Neural cell (in vitro differentiated cells): ENCODE measurements around the gene MCAM. TPM values are rescaled to one million over a fixed set of nuclear protein-coding genes. Genes with fewer than 3 reads are reported as not detected.
A peak's percentile ranks its signal among the peaks of the same experiment; 100 is the strongest.

Experiments used
- H2AFZ ChIP-seq: fragments of 200-600, 300-800 bp; sonication (generic), shearing (Covaris generic); 2 replicates; pipeline ENCODE4 v1.6.0; 2014; ENCODE audit warnings: low read depth, mild to moderate bottlenecking, antibody characterized with exemption, low read length, moderate library complexity
- H3F3A ChIP-seq: fragments of 200-600 bp; shearing (Covaris generic); 2 replicates; pipeline ENCODE4 v1.6.1; 2016; ENCODE audit warnings: mild to moderate bottlenecking, moderate library complexity, mixed read lengths, antibody characterized with exemption, low read length; ENCODE audit not compliant: insufficient read depth, poor library complexity, severe bottlenecking
- H3K27ac ChIP-seq: fragments of 200-600, 300-800 bp; sonication (generic), shearing (Covaris generic); 2 replicates; pipeline ENCODE4 v1.5.1; 2014; ENCODE audit warnings: mild to moderate bottlenecking, low read length, moderate library complexity
- H3K27me3 ChIP-seq: fragments of 300-800, 200-600 bp; sonication (generic), shearing (Covaris generic); 2 replicates; pipeline ENCODE4 v1.6.0; 2014; ENCODE audit warnings: mild to moderate bottlenecking, low read depth, low read length, moderate library complexity; ENCODE audit not compliant: insufficient read depth
- H3K36me3 ChIP-seq: fragments of 300-800, 200-600 bp; sonication (generic), shearing (Covaris generic); 2 replicates; pipeline ENCODE4 v1.5.1; 2014; ENCODE audit warnings: mild to moderate bottlenecking, antibody characterized with exemption, low read length, moderate library complexity; ENCODE audit not compliant: insufficient read depth
- H3K4me2 ChIP-seq: fragments of 300-800, 200-600 bp; sonication (generic), shearing (Covaris generic); 2 replicates; pipeline ENCODE4 v1.6.0; 2014; ENCODE audit warnings: mild to moderate bottlenecking, low read length
- H3K4me3 ChIP-seq: fragments of 300-800, 200-600 bp; sonication (generic), shearing (Covaris generic); 2 replicates; pipeline ENCODE4 v1.5.1; 2014; ENCODE audit warnings: mild to moderate bottlenecking, low read length, moderate library complexity
- H3K79me2 ChIP-seq: fragments of 200-600 bp; shearing (Covaris generic); replicated peaks from 2 replicates; pipeline ENCODE4 v1.6.0; 2014; ENCODE audit warnings: mild to moderate bottlenecking, low read length, moderate library complexity; ENCODE audit not compliant: insufficient read depth
- H3K9ac ChIP-seq: fragments of 300-800, 200-600 bp; sonication (generic), shearing (Covaris generic); 2 replicates; pipeline ENCODE4 v1.6.1; 2016; ENCODE audit warnings: mild to moderate bottlenecking, low read length, mixed read lengths
- H3K9me2 ChIP-seq: fragments of 200-600 bp; shearing (Covaris generic); 2 replicates; pipeline ENCODE4 v1.6.1; 2016; ENCODE audit warnings: mild to moderate bottlenecking, low read length, mixed read lengths; ENCODE audit not compliant: insufficient read depth
- H3K9me3 ChIP-seq: fragments of 200-600, 300-800 bp; sonication (generic), shearing (Covaris generic); 2 replicates; pipeline ENCODE4 v1.6.1; 2016; ENCODE audit warnings: mild to moderate bottlenecking, mixed run types, low read length, moderate library complexity, mixed read lengths
- H4K20me1 ChIP-seq: fragments of 200-600 bp; shearing (Covaris generic); 2 replicates; pipeline ENCODE4 v1.6.1; 2016; ENCODE audit warnings: mild to moderate bottlenecking, mixed run types; ENCODE audit not compliant: insufficient read depth
- EP300 ChIP-seq: fragments of 450-650 bp; conservative IDR thresholded peaks from 2 replicates; pipeline ENCODE4 v1.6.1; 2014; ENCODE audit warnings: antibody characterized with exemption, mild to moderate bottlenecking, moderate library complexity; ENCODE audit not compliant: poor library complexity, severe bottlenecking
- EZH2 ChIP-seq: fragments of 200-600, 300-800 bp; shearing (Covaris generic), sonication (generic); IDR thresholded peaks from 2 replicates; pipeline ENCODE4 v1.6.1; 2014; ENCODE audit warnings: antibody characterized with exemption, low read length, borderline replicate concordance, mild to moderate bottlenecking; ENCODE audit not compliant: insufficient read depth, poor library complexity, severe bottlenecking
- MXI1 ChIP-seq: fragments of 450-650 bp; conservative IDR thresholded peaks from 2 replicates; pipeline ENCODE4 v1.6.1; 2014; ENCODE audit warnings: antibody characterized with exemption, mild to moderate bottlenecking; ENCODE audit not compliant: poor library complexity, severe bottlenecking
- POLR2AphosphoS5 ChIP-seq: IDR thresholded peaks from 2 replicates; pipeline ENCODE4 v1.6.1; 2012
- RAD21 ChIP-seq: fragments of 450-650 bp; conservative IDR thresholded peaks from 2 replicates; pipeline ENCODE4 v1.6.1; 2014; ENCODE audit warnings: antibody characterized with exemption, mild to moderate bottlenecking, moderate library complexity
- SMC3 ChIP-seq: fragments of 450-650 bp; conservative IDR thresholded peaks from 2 replicates; pipeline ENCODE4 v1.6.1; 2014; ENCODE audit warnings: antibody characterized with exemption, mild to moderate bottlenecking, moderate library complexity; ENCODE audit not compliant: poor library complexity
- TAF1 ChIP-seq: IDR thresholded peaks from 2 replicates; pipeline ENCODE4 v1.6.1; 2012; ENCODE audit warnings: low read depth
- polyA plus RNA-seq: library from polyadenylated mRNA; depleted of rRNA; stranded (reverse); fragments of >200 nt; gene quantifications from 2 replicates; pipeline ENCODE4 v1.2.3, GENCODE V29; 2014
- TF ChIP-seq, protein P1 (sequence below): IDR thresholded peaks from 2 replicates; pipeline ENCODE4 v1.6.1; 2012; ENCODE audit warnings: borderline replicate concordance
- TF ChIP-seq, protein P2 (sequence below): fragments of 450-650 bp; IDR thresholded peaks from 2 replicates; pipeline ENCODE4 v1.5.1; 2014; ENCODE audit warnings: antibody characterized with exemption, mild to moderate bottlenecking, moderate library complexity; ENCODE audit not compliant: poor library complexity, severe bottlenecking

Gene MCAM
- polyA plus RNA-seq, 1 donor from 2014 or later, result 7.5 TPM

DNA sequence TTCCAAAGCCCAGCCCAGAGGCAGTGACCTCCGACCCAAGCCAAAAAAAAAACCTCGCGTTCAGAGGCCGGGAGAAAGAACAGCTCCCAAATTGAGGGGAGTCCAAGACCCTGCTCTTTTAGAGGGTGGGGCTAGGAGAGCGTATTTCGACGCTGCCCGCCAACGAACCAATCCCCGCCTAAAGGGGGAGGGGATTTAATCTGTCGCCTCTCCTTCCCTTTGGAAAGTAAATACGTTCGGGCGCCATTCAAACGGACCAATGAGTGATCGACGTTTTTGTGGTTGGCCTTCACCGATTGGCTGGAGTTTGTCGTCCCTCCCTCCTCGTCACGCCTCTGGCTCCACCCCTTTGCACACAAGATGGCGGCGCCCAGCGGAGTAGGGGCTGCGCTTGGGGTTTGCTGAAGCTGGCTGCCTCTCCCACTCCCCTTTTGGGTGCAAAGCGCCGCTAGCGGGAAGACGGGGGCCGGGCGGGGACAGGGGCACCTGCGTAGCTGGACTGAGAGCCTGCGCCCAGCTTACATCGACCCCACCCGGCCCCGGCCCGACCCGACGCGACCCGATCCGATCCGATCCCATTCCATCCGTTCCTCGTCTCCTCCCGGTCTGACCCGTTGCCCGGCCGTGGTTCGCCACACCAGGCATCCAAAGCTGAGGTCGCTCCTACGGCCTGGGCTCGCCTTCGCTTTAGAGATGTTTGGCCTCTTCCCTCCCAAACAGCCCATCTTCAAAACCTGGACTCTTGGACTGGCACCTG, 17.4 kb upstream of the MCAM start, which contains the start of gene RNF26:
RNF26 (plus strand) TSS at position 354 of the 757 bp plus-strand sequence. CDS start 596 bp downstream, outside the sequence.
- H3K9ac ChIP-seq, result peak within 1 kb of the TSS; percentile 79
- no peaks in the 10 kb centered on the region for H4K20me1 ChIP-seq
- H2AFZ ChIP-seq, result peak within 1 kb of the TSS; percentile 90
- no peaks in the 10 kb centered on the region for H3K36me3 ChIP-seq
- no peaks in the 10 kb centered on the region for H3F3A ChIP-seq
- peaks cover 6% of the 10 kb centered on the region for H3K79me2 ChIP-seq
- TF ChIP-seq EP300 (peak; percentile 57), POLR2AphosphoS5 (peak; percentile 89), RAD21 (peak; percentile 15), TAF1 (peak; percentile 85), SMC3 (no peak), MXI1 (peak; percentile 95), EZH2 (no peak)
- TF ChIP-seq, protein P1, sequence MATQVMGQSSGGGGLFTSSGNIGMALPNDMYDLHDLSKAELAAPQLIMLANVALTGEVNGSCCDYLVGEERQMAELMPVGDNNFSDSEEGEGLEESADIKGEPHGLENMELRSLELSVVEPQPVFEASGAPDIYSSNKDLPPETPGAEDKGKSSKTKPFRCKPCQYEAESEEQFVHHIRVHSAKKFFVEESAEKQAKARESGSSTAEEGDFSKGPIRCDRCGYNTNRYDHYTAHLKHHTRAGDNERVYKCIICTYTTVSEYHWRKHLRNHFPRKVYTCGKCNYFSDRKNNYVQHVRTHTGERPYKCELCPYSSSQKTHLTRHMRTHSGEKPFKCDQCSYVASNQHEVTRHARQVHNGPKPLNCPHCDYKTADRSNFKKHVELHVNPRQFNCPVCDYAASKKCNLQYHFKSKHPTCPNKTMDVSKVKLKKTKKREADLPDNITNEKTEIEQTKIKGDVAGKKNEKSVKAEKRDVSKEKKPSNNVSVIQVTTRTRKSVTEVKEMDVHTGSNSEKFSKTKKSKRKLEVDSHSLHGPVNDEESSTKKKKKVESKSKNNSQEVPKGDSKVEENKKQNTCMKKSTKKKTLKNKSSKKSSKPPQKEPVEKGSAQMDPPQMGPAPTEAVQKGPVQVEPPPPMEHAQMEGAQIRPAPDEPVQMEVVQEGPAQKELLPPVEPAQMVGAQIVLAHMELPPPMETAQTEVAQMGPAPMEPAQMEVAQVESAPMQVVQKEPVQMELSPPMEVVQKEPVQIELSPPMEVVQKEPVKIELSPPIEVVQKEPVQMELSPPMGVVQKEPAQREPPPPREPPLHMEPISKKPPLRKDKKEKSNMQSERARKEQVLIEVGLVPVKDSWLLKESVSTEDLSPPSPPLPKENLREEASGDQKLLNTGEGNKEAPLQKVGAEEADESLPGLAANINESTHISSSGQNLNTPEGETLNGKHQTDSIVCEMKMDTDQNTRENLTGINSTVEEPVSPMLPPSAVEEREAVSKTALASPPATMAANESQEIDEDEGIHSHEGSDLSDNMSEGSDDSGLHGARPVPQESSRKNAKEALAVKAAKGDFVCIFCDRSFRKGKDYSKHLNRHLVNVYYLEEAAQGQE, result peak; percentile 83
- TF ChIP-seq, protein P2, sequence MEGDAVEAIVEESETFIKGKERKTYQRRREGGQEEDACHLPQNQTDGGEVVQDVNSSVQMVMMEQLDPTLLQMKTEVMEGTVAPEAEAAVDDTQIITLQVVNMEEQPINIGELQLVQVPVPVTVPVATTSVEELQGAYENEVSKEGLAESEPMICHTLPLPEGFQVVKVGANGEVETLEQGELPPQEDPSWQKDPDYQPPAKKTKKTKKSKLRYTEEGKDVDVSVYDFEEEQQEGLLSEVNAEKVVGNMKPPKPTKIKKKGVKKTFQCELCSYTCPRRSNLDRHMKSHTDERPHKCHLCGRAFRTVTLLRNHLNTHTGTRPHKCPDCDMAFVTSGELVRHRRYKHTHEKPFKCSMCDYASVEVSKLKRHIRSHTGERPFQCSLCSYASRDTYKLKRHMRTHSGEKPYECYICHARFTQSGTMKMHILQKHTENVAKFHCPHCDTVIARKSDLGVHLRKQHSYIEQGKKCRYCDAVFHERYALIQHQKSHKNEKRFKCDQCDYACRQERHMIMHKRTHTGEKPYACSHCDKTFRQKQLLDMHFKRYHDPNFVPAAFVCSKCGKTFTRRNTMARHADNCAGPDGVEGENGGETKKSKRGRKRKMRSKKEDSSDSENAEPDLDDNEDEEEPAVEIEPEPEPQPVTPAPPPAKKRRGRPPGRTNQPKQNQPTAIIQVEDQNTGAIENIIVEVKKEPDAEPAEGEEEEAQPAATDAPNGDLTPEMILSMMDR, result peak; percentile 18
- peaks cover 8% of the 10 kb centered on the region for H3K27me3 ChIP-seq
- no peaks in the 10 kb centered on the region for H3K9me2 ChIP-seq
- no peaks in the 10 kb centered on the region for H3K9me3 ChIP-seq
- peak within 1 kb of the TSS; percentile 86 for H3K4me3 ChIP-seq
- peak within 1 kb of the TSS; percentile 60 for H3K27ac ChIP-seq
- peak within 1 kb of the TSS; percentile 84 for H3K4me2 ChIP-seq

DNA sequence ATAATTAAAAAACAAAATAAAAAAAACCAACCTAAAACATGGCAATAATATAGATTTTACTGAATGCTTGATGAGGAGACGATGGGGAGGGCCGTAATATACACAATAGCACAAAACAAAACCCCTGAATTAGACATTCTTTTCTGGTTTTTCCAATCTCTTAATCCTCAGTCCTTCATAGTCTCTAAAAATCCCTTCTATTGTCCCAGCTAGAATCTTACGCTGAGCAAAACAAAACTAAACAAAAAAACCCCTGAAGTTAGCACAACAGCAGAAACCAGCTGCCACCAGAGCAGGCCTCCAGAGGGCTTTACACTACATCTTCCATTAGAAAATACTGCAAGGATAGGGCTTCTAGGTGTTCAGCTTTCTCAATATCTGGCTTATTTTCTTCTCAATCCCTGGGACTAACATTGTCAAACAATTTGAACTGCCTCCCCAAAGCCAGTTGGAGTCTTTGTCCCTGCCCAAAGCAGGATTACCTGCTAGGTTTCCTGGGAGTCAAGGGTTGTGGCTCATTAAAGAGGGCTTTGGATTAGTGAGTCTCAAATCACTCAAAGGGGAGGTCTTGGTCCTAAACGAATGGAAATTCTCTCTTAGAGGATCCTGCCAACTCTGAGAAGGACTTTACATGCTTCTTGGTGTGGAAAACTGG, 15.3 kb upstream of the MCAM start:
- Histone ChIP-seq H3K9me3 (no peaks in the 10 kb centered on the region), H3K27ac (no peak overlapping the region)

More for the DNA sequence above, 15.3 kb upstream of the MCAM start:
- Histone ChIP-seq H3K4me2 (no peak overlapping the region), H3K79me2 (peaks cover 6% of the 10 kb centered on the region), H4K20me1 (no peaks in the 10 kb centered on the region), H3K36me3 (no peaks in the 10 kb centered on the region), H3K9ac (no peak overlapping the region), H3K4me3 (no peak overlapping the region), H3F3A (no peaks in the 10 kb centered on the region), H3K27me3 (no peaks in the 10 kb centered on the region), H2AFZ (no peak overlapping the region), H3K9me2 (no peaks in the 10 kb centered on the region)
- TF ChIP-seq, protein P2, result no peak
